HG02973 (cell line): Measurements from ENCODE around the gene PHACTR3.

ENCODE experiments used
- ATAC-seq: cut with Tn5 transposase; IDR thresholded peaks from one replicate; pipeline ENCODE4 v1.9.1; 2021; ENCODE audit warnings: moderate library complexity; ENCODE audit not compliant: unreplicated experiment

Gene PHACTR3

GRCh38 chr20:59588236-59588855 is 16.0 kb upstream of the PHACTR3 start:
- no peak for ATAC-seq

GRCh38 chr20:59589086-59589684 is 15.2 kb upstream of the PHACTR3 start:
- ATAC-seq, result no peak

GRCh38 chr20:59591061-59591460 is 13.3 kb upstream of the PHACTR3 start:
- ATAC-seq, result no peak

GRCh38 chr20:59596690-59597089 is 7.7 kb upstream of the PHACTR3 start:
- ATAC-seq, result no peak

GRCh38 chr20:59597240-59597639 is 7.1 kb upstream of the PHACTR3 start:
- ATAC-seq, result no peak

GRCh38 chr20:59598625-59599310 is 5.6 kb upstream of the PHACTR3 start:
- ATAC-seq, result no peak

- no peak for ATAC-seq
Measured at GRCh38 chr20:59599941-59600340, 4.4 kb upstream of the PHACTR3 start.

GRCh38 chr20:59600472-59600871 is 3.9 kb upstream of the PHACTR3 start:
- no peak for ATAC-seq

- ATAC-seq, result no peak
Measured at GRCh38 chr20:59602546-59603080, 1.7 kb upstream of the PHACTR3 start.

- ATAC-seq, result no peak
Measured at GRCh38 chr20:59603176-59603575, 1.2 kb upstream of the PHACTR3 start.

GRCh38 chr20:59604741-59605600 is 631 bp downstream of the PHACTR3 start:
- ATAC-seq, result no peak

- no peak for ATAC-seq
Measured at GRCh38 chr20:59605601-59606364, 1.4 kb downstream of the PHACTR3 start.

GRCh38 chr20:59606566-59606965 is 2.2 kb downstream of the PHACTR3 start:
- ATAC-seq, result no peak

GRCh38 chr20:59608396-59608795 is 4.1 kb downstream of the PHACTR3 start:
- ATAC-seq, result no peak

GRCh38 chr20:59608871-59609270 is 4.5 kb downstream of the PHACTR3 start:
- ATAC-seq, result no peak

- no peak for ATAC-seq
Measured at GRCh38 chr20:59611286-59611685, 6.9 kb downstream of the PHACTR3 start.

- ATAC-seq, result no peak
Measured at GRCh38 chr20:59613861-59614260, 9.5 kb downstream of the PHACTR3 start.

GRCh38 chr20:59614714-59615113 is 10.4 kb downstream of the PHACTR3 start:
- ATAC-seq, result no peak

GRCh38 chr20:59616306-59616705 is 12.0 kb downstream of the PHACTR3 start:
- ATAC-seq, result no peak

- ATAC-seq, result no peak
Measured at GRCh38 chr20:59617221-59617620, 12.9 kb downstream of the PHACTR3 start.
